Epithelial cell of esophagus (primary cell): ENCODE results near the gene RBM14.
A peak's percentile ranks its signal among the peaks of the same experiment; 100 is the strongest.

ENCODE experiments used
- DNase-seq: peaks from one replicate; pipeline ENCODE4 v3.0.0; 2010; ENCODE audit warnings: low read depth
- H3K4me3 ChIP-seq: 2 replicates; pipeline ENCODE4 v1.5.1; 2011; ENCODE audit warnings: mild to moderate bottlenecking, low read length, control low read depth
- TF ChIP-seq, protein P1 (sequence below): IDR thresholded peaks from 2 replicates; pipeline ENCODE4 v1.5.1; 2011; ENCODE audit warnings: low read depth, mild to moderate bottlenecking, low read length, control low read depth, inconsistent platforms; ENCODE audit not compliant: insufficient read depth; ENCODE audit errors: missing control alignments

The RBM14 gene, protein sequence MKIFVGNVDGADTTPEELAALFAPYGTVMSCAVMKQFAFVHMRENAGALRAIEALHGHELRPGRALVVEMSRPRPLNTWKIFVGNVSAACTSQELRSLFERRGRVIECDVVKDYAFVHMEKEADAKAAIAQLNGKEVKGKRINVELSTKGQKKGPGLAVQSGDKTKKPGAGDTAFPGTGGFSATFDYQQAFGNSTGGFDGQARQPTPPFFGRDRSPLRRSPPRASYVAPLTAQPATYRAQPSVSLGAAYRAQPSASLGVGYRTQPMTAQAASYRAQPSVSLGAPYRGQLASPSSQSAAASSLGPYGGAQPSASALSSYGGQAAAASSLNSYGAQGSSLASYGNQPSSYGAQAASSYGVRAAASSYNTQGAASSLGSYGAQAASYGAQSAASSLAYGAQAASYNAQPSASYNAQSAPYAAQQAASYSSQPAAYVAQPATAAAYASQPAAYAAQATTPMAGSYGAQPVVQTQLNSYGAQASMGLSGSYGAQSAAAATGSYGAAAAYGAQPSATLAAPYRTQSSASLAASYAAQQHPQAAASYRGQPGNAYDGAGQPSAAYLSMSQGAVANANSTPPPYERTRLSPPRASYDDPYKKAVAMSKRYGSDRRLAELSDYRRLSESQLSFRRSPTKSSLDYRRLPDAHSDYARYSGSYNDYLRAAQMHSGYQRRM

GRCh38 chr11:66616379-66617154 is at the start of gene RBM14:
Gene RBM14 (plus strand): TSS chr11:66616630. CDS start chr11:66616721, 91 bp downstream.
- DNase-seq = peak; percentile 99

DNA sequence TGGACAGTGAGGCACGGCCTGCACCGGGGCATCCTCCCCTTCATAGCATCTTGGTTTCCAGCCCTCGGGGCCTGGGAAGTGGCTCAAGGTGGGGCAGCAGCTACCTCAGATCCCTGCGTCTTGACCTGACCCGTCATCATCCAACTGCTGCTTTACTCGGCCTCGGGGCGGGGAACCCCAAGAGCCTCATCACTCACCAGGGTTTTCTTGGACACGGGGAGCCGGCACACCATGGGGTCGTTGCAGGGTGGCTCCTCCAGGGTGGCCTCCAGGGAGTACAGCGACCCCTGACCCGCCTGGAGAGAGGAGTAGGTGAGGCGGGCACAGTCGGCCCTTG is 48.7 kb upstream of the RBM14 start:
- DNase-seq = no peak
- TF ChIP-seq, protein P1, sequence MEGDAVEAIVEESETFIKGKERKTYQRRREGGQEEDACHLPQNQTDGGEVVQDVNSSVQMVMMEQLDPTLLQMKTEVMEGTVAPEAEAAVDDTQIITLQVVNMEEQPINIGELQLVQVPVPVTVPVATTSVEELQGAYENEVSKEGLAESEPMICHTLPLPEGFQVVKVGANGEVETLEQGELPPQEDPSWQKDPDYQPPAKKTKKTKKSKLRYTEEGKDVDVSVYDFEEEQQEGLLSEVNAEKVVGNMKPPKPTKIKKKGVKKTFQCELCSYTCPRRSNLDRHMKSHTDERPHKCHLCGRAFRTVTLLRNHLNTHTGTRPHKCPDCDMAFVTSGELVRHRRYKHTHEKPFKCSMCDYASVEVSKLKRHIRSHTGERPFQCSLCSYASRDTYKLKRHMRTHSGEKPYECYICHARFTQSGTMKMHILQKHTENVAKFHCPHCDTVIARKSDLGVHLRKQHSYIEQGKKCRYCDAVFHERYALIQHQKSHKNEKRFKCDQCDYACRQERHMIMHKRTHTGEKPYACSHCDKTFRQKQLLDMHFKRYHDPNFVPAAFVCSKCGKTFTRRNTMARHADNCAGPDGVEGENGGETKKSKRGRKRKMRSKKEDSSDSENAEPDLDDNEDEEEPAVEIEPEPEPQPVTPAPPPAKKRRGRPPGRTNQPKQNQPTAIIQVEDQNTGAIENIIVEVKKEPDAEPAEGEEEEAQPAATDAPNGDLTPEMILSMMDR = no peak
- H3K4me3 ChIP-seq = peak overlapping the region; percentile 5

More at GRCh38 chr11:66616379-66617154, at the start of gene RBM14:
- TF ChIP-seq, protein P1 = no peak
- H3K4me3 ChIP-seq = peak within 1 kb of the TSS; percentile 90

- peak; percentile 76 for DNase-seq
- H3K4me3 ChIP-seq = peak within 1 kb of the TSS; percentile 38
- TF ChIP-seq, protein P1 = no peak
Observed at GRCh38 chr11:66568124-66568916, 48.1 kb upstream of the RBM14 start, which contains the start of gene CTSF. Gene CTSF (minus strand): TSS chr11:66568606. CDS start chr11:66568486, 120 bp downstream.

DNA sequence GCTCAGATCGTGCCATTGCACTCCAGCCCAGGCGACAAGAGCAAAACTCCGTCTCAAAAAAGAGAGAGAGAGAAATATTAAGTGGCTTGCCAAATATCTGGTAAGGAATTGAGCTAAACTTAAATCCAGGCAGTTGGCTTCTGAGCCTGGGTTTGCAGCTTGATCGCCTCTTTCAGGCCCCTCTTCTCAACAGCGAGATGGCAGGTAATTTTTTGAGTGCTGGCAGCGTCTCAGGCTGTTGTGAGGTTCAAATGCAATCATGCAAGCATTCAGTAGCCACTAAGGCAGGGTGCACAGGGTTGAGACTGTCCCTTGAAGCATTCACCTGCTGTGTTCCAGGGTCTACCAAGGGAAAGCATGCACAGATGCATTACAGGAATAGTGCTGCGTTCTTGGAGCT is 47.4 kb upstream of the RBM14 start:
- DNase-seq = no peak
- TF ChIP-seq, protein P1 = no peak
- no peak overlapping the region for H3K4me3 ChIP-seq

- no peak for DNase-seq
- no peak overlapping the region for H3K4me3 ChIP-seq
- TF ChIP-seq, protein P1 = no peak
Observed at GRCh38 chr11:66570079-66570849, 46.2 kb upstream of the RBM14 start.

GRCh38 chr11:66570850-66571180 is 45.6 kb upstream of the RBM14 start:
- no peak for DNase-seq

More at GRCh38 chr11:66570850-66571180, 45.6 kb upstream of the RBM14 start:
- no peak overlapping the region for H3K4me3 ChIP-seq
- TF ChIP-seq, protein P1 = no peak
